ENCODE measurements around the gene CACNA2D3. TPM values are rescaled to one million over a fixed set of nuclear protein-coding genes. Genes with fewer than 3 reads are reported as not detected.

Gene CACNA2D3
- polyA plus RNA-seq, 2 of the 4 experiments (the other 2 are of a cell fraction): 0.04 to 0.05 TPM

DNA sequence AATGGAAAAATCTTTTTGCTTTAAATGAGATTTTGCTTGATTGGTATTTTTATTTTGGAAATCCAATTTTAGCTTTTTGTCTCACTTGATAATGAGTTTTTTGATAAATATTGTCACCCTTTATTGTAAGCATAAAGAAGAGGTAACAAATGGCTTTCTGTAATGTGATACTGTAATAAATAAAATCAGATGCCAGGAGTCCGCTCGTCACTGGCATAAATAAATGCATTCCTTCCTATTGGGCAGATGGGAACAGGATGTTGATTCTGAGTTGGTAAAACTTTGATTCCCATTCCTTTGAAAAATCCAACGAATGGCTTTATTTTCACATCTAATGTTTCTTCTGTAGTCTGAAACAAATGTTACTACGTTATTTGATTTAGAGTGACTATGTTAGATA is 59.9 kb downstream of the CACNA2D3 start:
- no peak for FAIRE-seq
- WGBS (ENCODE audit: missing lambda C conversion rate): 10% methylated on average over 4 of the region's 4 CpGs

GRCh38 chr3:54185740-54186139 is 63.4 kb downstream of the CACNA2D3 start:
- Histone ChIP-seq H3K4me1 (no peaks in the 10 kb centered on the region), H3K27ac (no peak overlapping the region), H3K9me3 (no peaks in the 10 kb centered on the region), H3K4me2 (no peak overlapping the region), H3K4me3 (no peak overlapping the region)
- ChIA-PET CTCF (no interaction called here), POLR2A (no interaction called here)
- no peak for FAIRE-seq
- ATAC-seq: no peak
- DNase-seq (ENCODE audit: low read depth in 1 of 2, low spot score in 1 of 2): no peak
- no peak for TF ChIP-seq RCOR1 (IDR thresholded peaks at IDR 0.05; ENCODE audit: low read depth, low read length)
- no peak for TF ChIP-seq ZNF302 (CRISPR knock-in tag; IDR thresholded peaks at IDR 0.05)
- TF ChIP-seq, protein P1, sequence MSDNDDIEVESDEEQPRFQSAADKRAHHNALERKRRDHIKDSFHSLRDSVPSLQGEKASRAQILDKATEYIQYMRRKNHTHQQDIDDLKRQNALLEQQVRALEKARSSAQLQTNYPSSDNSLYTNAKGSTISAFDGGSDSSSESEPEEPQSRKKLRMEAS (IDR thresholded peaks at IDR 0.05): no peak
- no peak for TF ChIP-seq TP53 (CRISPR knock-in tag; IDR thresholded peaks at IDR 0.05)
- no peak for TF ChIP-seq JUN (IDR thresholded peaks at IDR 0.05)
- no peak for TF ChIP-seq HES2 (IDR thresholded peaks at IDR 0.05)
- TF ChIP-seq RFX5 (IDR thresholded peaks at IDR 0.05): no peak
- TF ChIP-seq POLR2AphosphoS2 (conservative IDR thresholded peaks at IDR 0.05; ENCODE audit: low read length): no peak
- TF ChIP-seq MYC (IDR thresholded peaks at IDR 0.05; ENCODE audit: borderline replicate concordance, low read length): no peak
- no peak for TF ChIP-seq FOSB (CRISPR knock-in tag; IDR thresholded peaks at IDR 0.05)
- TF ChIP-seq, protein P2, sequence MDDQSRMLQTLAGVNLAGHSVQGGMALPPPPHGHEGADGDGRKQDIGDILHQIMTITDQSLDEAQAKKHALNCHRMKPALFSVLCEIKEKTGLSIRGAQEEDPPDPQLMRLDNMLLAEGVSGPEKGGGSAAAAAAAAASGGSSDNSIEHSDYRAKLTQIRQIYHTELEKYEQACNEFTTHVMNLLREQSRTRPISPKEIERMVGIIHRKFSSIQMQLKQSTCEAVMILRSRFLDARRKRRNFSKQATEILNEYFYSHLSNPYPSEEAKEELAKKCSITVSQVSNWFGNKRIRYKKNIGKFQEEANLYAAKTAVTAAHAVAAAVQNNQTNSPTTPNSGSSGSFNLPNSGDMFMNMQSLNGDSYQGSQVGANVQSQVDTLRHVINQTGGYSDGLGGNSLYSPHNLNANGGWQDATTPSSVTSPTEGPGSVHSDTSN (IDR thresholded peaks at IDR 0.05): no peak
- no peak for TF ChIP-seq ZFP36 (IDR thresholded peaks at IDR 0.05; ENCODE audit: borderline replicate concordance, partially characterized antibody)
- no peak for TF ChIP-seq CHD2 (IDR thresholded peaks at IDR 0.05; ENCODE audit: low read length, partially characterized antibody)
- no peak for TF ChIP-seq FOSL2 (IDR thresholded peaks at IDR 0.05)
- no peak for TF ChIP-seq FOSL2 (CRISPR knock-in tag; IDR thresholded peaks at IDR 0.05)
- no peak for TF ChIP-seq CEBPB (IDR thresholded peaks at IDR 0.05)
- no peak for TF ChIP-seq GATA3 (IDR thresholded peaks at IDR 0.05; ENCODE audit: borderline replicate concordance)

More for the DNA sequence above, 59.9 kb downstream of the CACNA2D3 start:
- no peaks in the 10 kb centered on the region for H3K4me1 ChIP-seq
- no peak overlapping the region for H3K4me2 ChIP-seq
- ChIA-PET POLR2A (no interaction called here), CTCF (no interaction called here)
- no peak overlapping the region for H3K27ac ChIP-seq
- TF ChIP-seq ZFP36 (IDR thresholded peaks at IDR 0.05; ENCODE audit: borderline replicate concordance, partially characterized antibody) (no peak), KDM5A (IDR thresholded peaks at IDR 0.05) (no peak), RAD21 (conservative IDR thresholded peaks at IDR 0.05 in 1 of 2, IDR thresholded peaks at IDR 0.05 in 1 of 2) (no peak), NFE2L2 (conservative IDR thresholded peaks at IDR 0.05; ENCODE audit: low read length) (no peak), HES2 (IDR thresholded peaks at IDR 0.05) (no peak), MAZ (IDR thresholded peaks at IDR 0.05; ENCODE audit: borderline replicate concordance, low read depth, low read length) (no peak), ATOH8 (CRISPR knock-in tag; IDR thresholded peaks at IDR 0.05; ENCODE audit: low read depth) (no peak), JUN (IDR thresholded peaks at IDR 0.05) (no peak), BCL3 (IDR thresholded peaks at IDR 0.05) (no peak), CBX2 (IDR thresholded peaks at IDR 0.05; ENCODE audit: borderline replicate concordance, low read depth) (no peak), POLR2A (IDR thresholded peaks at IDR 0.05; ENCODE audit: low read length) (no peak), ESRRA (IDR thresholded peaks at IDR 0.05; ENCODE audit: borderline replicate concordance, low read length) (no peak), NR3C1 (IDR thresholded peaks at IDR 0.05) (no peak), MAFK (IDR thresholded peaks at IDR 0.05; ENCODE audit: partially characterized antibody) (no peak)
- TF ChIP-seq, protein P2 (IDR thresholded peaks at IDR 0.05): no peak
- TF ChIP-seq, protein P3, sequence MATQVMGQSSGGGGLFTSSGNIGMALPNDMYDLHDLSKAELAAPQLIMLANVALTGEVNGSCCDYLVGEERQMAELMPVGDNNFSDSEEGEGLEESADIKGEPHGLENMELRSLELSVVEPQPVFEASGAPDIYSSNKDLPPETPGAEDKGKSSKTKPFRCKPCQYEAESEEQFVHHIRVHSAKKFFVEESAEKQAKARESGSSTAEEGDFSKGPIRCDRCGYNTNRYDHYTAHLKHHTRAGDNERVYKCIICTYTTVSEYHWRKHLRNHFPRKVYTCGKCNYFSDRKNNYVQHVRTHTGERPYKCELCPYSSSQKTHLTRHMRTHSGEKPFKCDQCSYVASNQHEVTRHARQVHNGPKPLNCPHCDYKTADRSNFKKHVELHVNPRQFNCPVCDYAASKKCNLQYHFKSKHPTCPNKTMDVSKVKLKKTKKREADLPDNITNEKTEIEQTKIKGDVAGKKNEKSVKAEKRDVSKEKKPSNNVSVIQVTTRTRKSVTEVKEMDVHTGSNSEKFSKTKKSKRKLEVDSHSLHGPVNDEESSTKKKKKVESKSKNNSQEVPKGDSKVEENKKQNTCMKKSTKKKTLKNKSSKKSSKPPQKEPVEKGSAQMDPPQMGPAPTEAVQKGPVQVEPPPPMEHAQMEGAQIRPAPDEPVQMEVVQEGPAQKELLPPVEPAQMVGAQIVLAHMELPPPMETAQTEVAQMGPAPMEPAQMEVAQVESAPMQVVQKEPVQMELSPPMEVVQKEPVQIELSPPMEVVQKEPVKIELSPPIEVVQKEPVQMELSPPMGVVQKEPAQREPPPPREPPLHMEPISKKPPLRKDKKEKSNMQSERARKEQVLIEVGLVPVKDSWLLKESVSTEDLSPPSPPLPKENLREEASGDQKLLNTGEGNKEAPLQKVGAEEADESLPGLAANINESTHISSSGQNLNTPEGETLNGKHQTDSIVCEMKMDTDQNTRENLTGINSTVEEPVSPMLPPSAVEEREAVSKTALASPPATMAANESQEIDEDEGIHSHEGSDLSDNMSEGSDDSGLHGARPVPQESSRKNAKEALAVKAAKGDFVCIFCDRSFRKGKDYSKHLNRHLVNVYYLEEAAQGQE (IDR thresholded peaks at IDR 0.05): no peak
- no peak overlapping the region for H3K4me3 ChIP-seq
- no peaks in the 10 kb centered on the region for H3K9me3 ChIP-seq
- DNase-seq (ENCODE audit: low read depth in 1 of 2, low spot score in 1 of 2): no peak
- ATAC-seq: no peak

Measured in A549 (cell line).